Liver (tissue), 9 donors: Measurements from ENCODE around the gene KSR2. TPM values are rescaled to one million over a fixed set of nuclear protein-coding genes. Genes with fewer than 3 reads are reported as not detected.

Experiments used
- DNase-seq: peaks from one replicate; pipeline ENCODE4 v3.0.0-alpha.2; 2017; ENCODE audit warnings: low spot score
- H3K27ac ChIP-seq, 2 donors: one replicate each; pipeline ENCODE4 v1.7.0; 2013; ENCODE audit warnings: inconsistent platforms in 2 of 2, low read length in 2 of 2, control low read depth in 1 of 2, low read depth in 1 of 2, mild to moderate bottlenecking in 1 of 2
- H3K27me3 ChIP-seq, 4 donors: one replicate each; pipeline versions ENCODE4 v1.6.1 to v1.7.0; 2013; ENCODE audit warnings: low read length in 3 of 4, inconsistent platforms in 1 of 4, mild to moderate bottlenecking in 1 of 4, moderate library complexity in 1 of 4; ENCODE audit not compliant: control insufficient read depth in 4 of 4, insufficient read depth in 4 of 4
- H3K36me3 ChIP-seq, 4 donors: one replicate each; pipeline versions ENCODE4 v1.6.1 to v1.7.0; 2013; ENCODE audit warnings: low read length in 3 of 4, mild to moderate bottlenecking in 3 of 4, low read depth in 1 of 4, moderate library complexity in 1 of 4; ENCODE audit not compliant: control insufficient read depth in 4 of 4, insufficient read depth in 3 of 4
- H3K4me1 ChIP-seq, 4 donors: one replicate each; pipeline versions ENCODE4 v1.6.1 to v1.7.0; 2013; ENCODE audit warnings: low read length in 3 of 4, mild to moderate bottlenecking in 3 of 4, moderate library complexity in 1 of 4; ENCODE audit not compliant: control insufficient read depth in 4 of 4, insufficient read depth in 4 of 4
- H3K4me3 ChIP-seq, 3 donors: one replicate each; pipeline versions ENCODE4 v1.6.1 to v1.7.0; 2013; ENCODE audit warnings: low read length in 3 of 3, control low read depth in 1 of 3, low read depth in 1 of 3, mild to moderate bottlenecking in 1 of 3
- H3K9ac ChIP-seq, 2 donors: one replicate each; pipeline ENCODE4 v1.7.0; 2013; ENCODE audit warnings: low read length in 2 of 2, mild to moderate bottlenecking in 2 of 2, moderate library complexity in 2 of 2, control low read depth in 1 of 2, low read depth in 1 of 2
- H3K9me3 ChIP-seq, 4 donors: one replicate each; pipeline versions ENCODE4 v1.6.1 to v1.7.0; 2013; ENCODE audit warnings: low read length in 3 of 4; ENCODE audit not compliant: control insufficient read depth in 4 of 4
- ATF3 ChIP-seq: IDR thresholded peaks from 2 replicates; pipeline ENCODE4 v1.6.1; 2016; ENCODE audit warnings: antibody characterized with exemption
- CTCF ChIP-seq: fragments of 150-350 bp; IDR thresholded peaks from 2 replicates; pipeline ENCODE4 v1.5.1; 2017; ENCODE audit warnings: improper control_type of control experiment, low read depth, low read length; ENCODE audit not compliant: missing input control
- EGR1 ChIP-seq, 2 donors: IDR thresholded peaks; 2 replicates each; pipeline ENCODE4 v1.6.1; 2016 to 2018; ENCODE audit warnings: antibody characterized with exemption in 2 of 2, low read depth in 2 of 2
- FOXA1 ChIP-seq: IDR thresholded peaks from 2 replicates; pipeline ENCODE4 v1.6.1; 2016; ENCODE audit warnings: antibody characterized with exemption
- GABPA ChIP-seq, 2 donors: IDR thresholded peaks in 1 of 2; conservative IDR thresholded peaks in 1 of 2; 2 replicates each; pipeline ENCODE4 v1.6.1; 2016; ENCODE audit warnings: antibody characterized with exemption in 2 of 2, mild to moderate bottlenecking in 1 of 2, moderate library complexity in 1 of 2
- HNF4A ChIP-seq, 2 donors: conservative IDR thresholded peaks; 2 replicates each; pipeline ENCODE4 v1.6.1; 2016; ENCODE audit warnings: antibody characterized with exemption in 2 of 2, mild to moderate bottlenecking in 2 of 2
- HNF4G ChIP-seq: IDR thresholded peaks from 2 replicates; pipeline ENCODE4 v1.6.1; 2016; ENCODE audit warnings: antibody characterized with exemption
- JUND ChIP-seq, 2 donors: IDR thresholded peaks; 2 replicates each; pipeline ENCODE4 v1.6.1; 2016; ENCODE audit warnings: antibody characterized with exemption in 2 of 2
- MAX ChIP-seq: IDR thresholded peaks from 2 replicates; pipeline ENCODE4 v1.6.1; 2016; ENCODE audit warnings: antibody characterized with exemption
- NR2F2 ChIP-seq: IDR thresholded peaks from 2 replicates; pipeline ENCODE4 v1.6.1; 2016; ENCODE audit warnings: antibody characterized with exemption
- RAD21 ChIP-seq, 2 donors: IDR thresholded peaks; 2 replicates each; pipeline ENCODE4 v1.6.1; 2016; ENCODE audit warnings: antibody characterized with exemption in 2 of 2, mild to moderate bottlenecking in 2 of 2
- REST ChIP-seq: IDR thresholded peaks from 2 replicates; pipeline ENCODE4 v1.6.1; 2016; ENCODE audit warnings: antibody characterized with exemption, mild to moderate bottlenecking
- RXRA ChIP-seq, 2 donors: IDR thresholded peaks; 2 replicates each; pipeline ENCODE4 v1.6.1; 2017 to 2018; ENCODE audit warnings: antibody characterized with exemption in 2 of 2, mild to moderate bottlenecking in 1 of 2
- SP1 ChIP-seq: IDR thresholded peaks from 2 replicates; pipeline ENCODE4 v1.6.1; 2018; ENCODE audit warnings: antibody characterized with exemption, mild to moderate bottlenecking
- YY1 ChIP-seq: IDR thresholded peaks from 2 replicates; pipeline ENCODE4 v1.6.1; 2016; ENCODE audit warnings: antibody characterized with exemption, mild to moderate bottlenecking
- ZBTB33 ChIP-seq: IDR thresholded peaks from 2 replicates; pipeline ENCODE4 v1.6.1; 2016; ENCODE audit warnings: antibody characterized with exemption
- WGBS: extraction: QIAGEN DNeasy Blood & Tissue Kit; methylation state at CpG from one replicate; pipeline ENCODE4 v1.1.7; 2013; 5-methylcytosine and 5-hydroxymethylcytosine counted together
- polyA plus RNA-seq, 2 donors: library from polyadenylated mRNA; stranded (reverse) in 1 of 2; unstranded in 1 of 2; fragments of 200-250 nt in 1 of 2; fragments of >200 nt in 1 of 2; fragmentation: Nextera tagmentation in 1 of 2; extraction: Ambion mirVana in 1 of 2; gene quantifications; one replicate each; pipeline versions ENCODE4 v1.2.1 to v1.2.3, GENCODE V29; 2013 to 2015
- total RNA-seq, 2 donors: library from RNA; depleted of rRNA; stranded (reverse); fragments of >200 nt; gene quantifications; one replicate each; pipeline ENCODE4 v1.2.3, GENCODE V29; 2014
- donor health status: healthy.
- donor health status: healthy.
- donor health status: healthy.
- donor health status: healthy.
- donor health status: healthy.

KSR2 gene
- total and polyA plus RNA-seq, 4 donors, result under 0.01 to 0.02 (median under 0.01) TPM; not detected in 1

- no peak for TF ChIP-seq ATF3
- TF ChIP-seq RAD21 (IDR thresholded peaks at IDR 0.05), result no peak
- no peak for TF ChIP-seq CTCF
- no peak for TF ChIP-seq NR2F2
Observed at GRCh38 chr12:117885211-117885610, 83.6 kb downstream of the KSR2 start (continued).

GRCh38 chr12:117884161-117884560, 84.6 kb downstream of the KSR2 start:
- Histone ChIP-seq H3K36me3 (no peaks in the 10 kb centered on the region), H3K9me3 (no peaks in the 10 kb centered on the region), H3K27me3 (no peaks in the 10 kb centered on the region), H3K27ac (no peak overlapping the region), H3K9ac (no peak overlapping the region), H3K4me3 (no peak overlapping the region), H3K4me1 (no peaks in the 10 kb centered on the region)
- TF ChIP-seq NR2F2, result no peak
- TF ChIP-seq ATF3, result no peak
- TF ChIP-seq JUND (IDR thresholded peaks at IDR 0.05), result no peak
- TF ChIP-seq CTCF, result no peak
- TF ChIP-seq HNF4A (conservative IDR thresholded peaks at IDR 0.05), result no peak
- no peak for TF ChIP-seq FOXA1
- no peak for TF ChIP-seq YY1
- TF ChIP-seq HNF4G, result no peak
- no peak for TF ChIP-seq SP1
- WGBS, result 73% methylated on average over 3 of the region's 3 CpGs
- no peak for DNase-seq

GRCh38 chr12:117882603-117883184, 86.1 kb downstream of the KSR2 start:
- Histone ChIP-seq H3K4me3 (no peak overlapping the region), H3K36me3 (no peaks in the 10 kb centered on the region), H3K9me3 (no peaks in the 10 kb centered on the region), H3K4me1 (no peaks in the 10 kb centered on the region), H3K27me3 (no peaks in the 10 kb centered on the region), H3K27ac (no peak overlapping the region), H3K9ac (no peak overlapping the region)
- DNase-seq, result no peak
- no peak for TF ChIP-seq REST
- TF ChIP-seq SP1, result no peak
- no peak for TF ChIP-seq HNF4G
- TF ChIP-seq ZBTB33, result no peak
- no peak for TF ChIP-seq ATF3
- no peak for TF ChIP-seq RXRA (IDR thresholded peaks at IDR 0.05)
- no peak for TF ChIP-seq EGR1 (IDR thresholded peaks at IDR 0.05; ENCODE audit: low read depth in 2 of 2)
- no peak for TF ChIP-seq YY1
- TF ChIP-seq HNF4A (conservative IDR thresholded peaks at IDR 0.05), result no peak
- TF ChIP-seq FOXA1, result no peak
- no peak for TF ChIP-seq MAX
- TF ChIP-seq GABPA (IDR thresholded peaks at IDR 0.05 in 1 of 2, conservative IDR thresholded peaks at IDR 0.05 in 1 of 2), result no peak
